ENCODE results near the gene SYS1. TPM values are rescaled to one million over a fixed set of nuclear protein-coding genes. Genes with fewer than 3 reads are reported as not detected.

Gene SYS1
- total RNA-seq, 1 experiment from 2014 or later: 20.5 TPM

DNA sequence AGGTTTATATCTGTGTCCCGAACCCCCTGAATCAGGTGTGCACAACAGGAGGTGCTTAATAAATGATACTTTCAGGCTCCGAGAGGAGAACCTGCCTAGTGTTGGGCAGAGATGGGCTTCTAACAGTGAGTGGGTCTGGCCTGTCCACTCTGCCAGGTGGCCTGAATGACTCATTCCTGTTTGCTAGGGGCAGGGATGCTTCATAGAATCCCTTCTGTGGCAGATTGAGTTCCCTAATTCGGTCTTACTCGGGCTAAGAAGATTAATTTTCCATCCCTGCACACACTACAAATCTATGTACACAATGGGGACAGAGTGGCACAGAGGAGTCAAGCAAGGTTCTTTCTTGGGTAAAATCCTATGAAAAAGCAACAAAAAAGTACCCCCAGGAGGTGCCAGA lies 34.5 kb upstream of the SYS1 start:
- no peak for ATAC-seq
- H3K4me2 ChIP-seq (ENCODE audit: low read length): no peak overlapping the region

DNA sequence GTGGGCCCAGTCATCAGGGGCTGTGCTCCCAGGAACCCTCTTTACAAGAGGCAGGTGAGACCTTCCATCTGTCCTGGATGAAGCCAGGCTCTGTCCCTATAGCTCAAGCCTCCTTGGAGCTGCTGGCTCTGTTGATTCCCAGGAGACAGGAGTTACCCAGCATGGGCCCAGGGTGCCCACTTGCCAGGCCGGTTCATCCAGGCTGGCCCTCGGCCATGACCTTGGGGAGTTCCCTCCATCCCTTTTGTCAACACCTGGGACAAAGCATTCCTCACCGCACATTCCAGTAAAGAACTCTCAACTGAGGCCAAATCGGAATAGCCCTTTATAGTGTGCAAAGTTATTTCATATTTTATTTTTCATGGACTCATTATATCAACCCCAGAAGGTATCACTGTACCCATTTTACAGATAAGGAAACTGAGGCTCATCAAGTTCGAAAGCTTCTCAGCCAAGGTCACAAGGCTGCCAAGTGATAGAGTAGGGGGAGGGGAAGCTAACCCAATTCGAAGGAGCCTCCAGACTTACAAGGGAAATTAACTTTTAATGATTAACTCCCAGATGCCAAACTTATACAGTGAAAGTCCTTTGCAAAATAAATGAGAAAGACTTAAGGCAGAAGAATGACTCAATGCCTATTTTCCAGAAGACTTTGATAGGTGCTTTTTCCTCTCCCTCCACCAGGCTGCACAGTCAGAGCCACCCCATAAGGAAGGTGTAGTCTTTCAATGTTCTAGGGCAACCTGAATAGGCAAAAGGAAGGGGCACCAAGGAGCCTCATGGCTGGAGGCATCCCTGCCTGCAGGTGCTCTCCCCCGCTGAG lies 33.2 kb upstream of the SYS1 start:
- H3K79me2 ChIP-seq (ENCODE audit: insufficient read depth, low read length): peaks cover 16% of the 10 kb centered on the region; the same call in 1 of the 2 replicates
- H3K4me2 ChIP-seq (ENCODE audit: low read length): no peak overlapping the region
- BruUV-seq (replicated peaks): no TSS peak
- no peaks in the 10 kb centered on the region for H3K9me3 ChIP-seq (ENCODE audit: control insufficient read depth in 1 of 2, insufficient read depth in 1 of 2, low read depth in 1 of 2, low read length in 2 of 2)
- no peak overlapping the region for H3K4me3 ChIP-seq (replicated peaks in 1 of 2; ENCODE audit: low read depth in 1 of 2, low read length in 2 of 2)
- H2AFZ ChIP-seq (ENCODE audit: low read depth, low read length, poor library complexity, severe bottlenecking): no peak overlapping the region
- peaks cover 32 to 54% of the 10 kb centered on the region in 2 experiments for H3K36me3 ChIP-seq (ENCODE audit: control insufficient read depth in 1 of 2, insufficient read depth in 2 of 2, low read length in 2 of 2)
- ChIA-PET CTCF (interaction anchor here (1.0 kb wide), 1 partner anchor 107 kb away, joined by 4 read pairs; no protein-coding TSS in a partner anchor), RAD21 (ENCODE audit: low non-redundant PET in 1 of 2, low total read pairs in 2 of 2, uncharacterized antibody in 2 of 2, unreplicated experiment in 2 of 2) (no interaction called here), POLR2A (no interaction called here)
- no peaks in the 10 kb centered on the region for H3K4me1 ChIP-seq (ENCODE audit: control insufficient read depth in 1 of 2, insufficient read depth in 2 of 2, low read length in 2 of 2)
- ATAC-seq (no peak; the same call in 1 of the 2 replicates), DNase-seq (ENCODE audit: low read depth, low spot score) (no peak)
- no peaks in the 10 kb centered on the region for H3K9me2 ChIP-seq (ENCODE audit: insufficient read depth)
- H3K27ac ChIP-seq (ENCODE audit: low read depth, low read length): no peak overlapping the region
- intact Hi-C loops (cut with micrococcal nuclease): no loop called here
- H4K20me1 ChIP-seq (ENCODE audit: insufficient read depth): peaks cover 3% of the 10 kb centered on the region; the same call in 1 of the 2 replicates
- no peak overlapping the region for H3K9ac ChIP-seq (ENCODE audit: low read length)
- no peaks in the 10 kb centered on the region for H3K27me3 ChIP-seq (ENCODE audit: insufficient read depth, low read length)
- TF ChIP-seq POLR2AphosphoS5 (IDR thresholded peaks at IDR 0.05; ENCODE audit: low read depth, low read length): no peak
- no peak for TF ChIP-seq EZH2 (IDR thresholded peaks at IDR 0.05)
- TF ChIP-seq, protein P1, sequence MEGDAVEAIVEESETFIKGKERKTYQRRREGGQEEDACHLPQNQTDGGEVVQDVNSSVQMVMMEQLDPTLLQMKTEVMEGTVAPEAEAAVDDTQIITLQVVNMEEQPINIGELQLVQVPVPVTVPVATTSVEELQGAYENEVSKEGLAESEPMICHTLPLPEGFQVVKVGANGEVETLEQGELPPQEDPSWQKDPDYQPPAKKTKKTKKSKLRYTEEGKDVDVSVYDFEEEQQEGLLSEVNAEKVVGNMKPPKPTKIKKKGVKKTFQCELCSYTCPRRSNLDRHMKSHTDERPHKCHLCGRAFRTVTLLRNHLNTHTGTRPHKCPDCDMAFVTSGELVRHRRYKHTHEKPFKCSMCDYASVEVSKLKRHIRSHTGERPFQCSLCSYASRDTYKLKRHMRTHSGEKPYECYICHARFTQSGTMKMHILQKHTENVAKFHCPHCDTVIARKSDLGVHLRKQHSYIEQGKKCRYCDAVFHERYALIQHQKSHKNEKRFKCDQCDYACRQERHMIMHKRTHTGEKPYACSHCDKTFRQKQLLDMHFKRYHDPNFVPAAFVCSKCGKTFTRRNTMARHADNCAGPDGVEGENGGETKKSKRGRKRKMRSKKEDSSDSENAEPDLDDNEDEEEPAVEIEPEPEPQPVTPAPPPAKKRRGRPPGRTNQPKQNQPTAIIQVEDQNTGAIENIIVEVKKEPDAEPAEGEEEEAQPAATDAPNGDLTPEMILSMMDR (IDR thresholded peaks at IDR 0.05 in 2 of 3, conservative IDR thresholded peaks at IDR 0.05 in 1 of 3; ENCODE audit: borderline replicate concordance in 1 of 3, insufficient read depth in 1 of 3, low read depth in 2 of 3, low read length in 2 of 3): 0 out of 6 replicates have a peak, but pooled peaks of 1 of the 3 experiments have one; percentile 10

More for the DNA sequence above, 34.5 kb upstream of the SYS1 start:
- Histone ChIP-seq H3K4me1 (ENCODE audit: control insufficient read depth in 1 of 2, insufficient read depth in 2 of 2, low read length in 2 of 2) (no peaks in the 10 kb centered on the region), H3K9ac (ENCODE audit: low read length) (no peak overlapping the region), H3K36me3 (ENCODE audit: control insufficient read depth in 1 of 2, insufficient read depth in 2 of 2, low read length in 2 of 2) (peaks cover 29 to 53% of the 10 kb centered on the region in 2 experiments), H3K79me2 (ENCODE audit: insufficient read depth, low read length) (0 out of 2 replicates have a peak, but pooled peaks cover 14% of the 10 kb centered on the region), H3K4me3 (replicated peaks in 1 of 2; ENCODE audit: low read depth in 1 of 2, low read length in 2 of 2) (no peak overlapping the region), H3K27ac (ENCODE audit: low read depth, low read length) (no peak overlapping the region), H3K9me3 (ENCODE audit: control insufficient read depth in 1 of 2, insufficient read depth in 1 of 2, low read depth in 1 of 2, low read length in 2 of 2) (no peaks in the 10 kb centered on the region), H3K27me3 (ENCODE audit: insufficient read depth, low read length) (no peaks in the 10 kb centered on the region), H4K20me1 (ENCODE audit: insufficient read depth) (peaks cover 3% of the 10 kb centered on the region; the same call in 1 of the 2 replicates), H3K9me2 (ENCODE audit: insufficient read depth) (no peaks in the 10 kb centered on the region), H2AFZ (ENCODE audit: low read depth, low read length, poor library complexity, severe bottlenecking) (no peak overlapping the region)
- BruUV-seq (replicated peaks): no TSS peak
- DNase-seq (ENCODE audit: low read depth, low spot score): no peak
- intact Hi-C loops (cut with micrococcal nuclease): no loop called here
- CTCF ChIA-PET: interaction anchor here (1.7 kb wide), 1 partner anchor 443 kb away, joined by 3 read pairs; no protein-coding TSS in a partner anchor
- TF ChIP-seq, protein P1 (IDR thresholded peaks at IDR 0.05 in 2 of 3, conservative IDR thresholded peaks at IDR 0.05 in 1 of 3; ENCODE audit: borderline replicate concordance in 1 of 3, insufficient read depth in 1 of 3, low read depth in 2 of 3, low read length in 2 of 3): no peak
- RAD21 ChIA-PET (ENCODE audit: low non-redundant PET in 1 of 2, low total read pairs in 2 of 2, uncharacterized antibody in 2 of 2, unreplicated experiment in 2 of 2): no interaction called here
- POLR2A ChIA-PET: no interaction called here
